Neutrophil (primary cell): ENCODE data around the gene MRM3.

Experiments used
- H3K27ac ChIP-seq: fragments of 200-600 bp; sonication (generic); 2 replicates; pipeline ENCODE4 v1.5.1; 2016; ENCODE audit warnings: mild to moderate bottlenecking, moderate library complexity
- H3K27me3 ChIP-seq: fragments of 200-600 bp; sonication (generic); 2 replicates; pipeline ENCODE4 v1.6.0; 2016; ENCODE audit warnings: mild to moderate bottlenecking
- H3K36me3 ChIP-seq: fragments of 200-600 bp; sonication (generic); 2 replicates; pipeline ENCODE4 v1.5.1; 2017
- H3K4me1 ChIP-seq, 2 experiments: fragments of 200-600 bp in 1 of 2; sonication (generic) in 1 of 2; 1 replicate in 1 of 2; 2 replicates in 1 of 2; pipeline versions ENCODE4 v1.5.1 to v1.6.1; 2013 to 2016; ENCODE audit warnings: low read depth in 1 of 2, low read length in 1 of 2, mild to moderate bottlenecking in 1 of 2, moderate library complexity in 1 of 2; ENCODE audit not compliant: control insufficient read depth in 1 of 2, insufficient read depth in 1 of 2
- H3K4me3 ChIP-seq, 2 experiments: fragments of 200-600 bp in 1 of 2; sonication (generic) in 1 of 2; 1 replicate in 1 of 2; 2 replicates in 1 of 2; pipeline ENCODE4 v1.5.1; 2013 to 2016; ENCODE audit warnings: low read depth in 1 of 2, low read length in 1 of 2, mild to moderate bottlenecking in 1 of 2, moderate library complexity in 1 of 2
- H3K9me3 ChIP-seq: fragments of 200-600 bp; sonication (generic); 2 replicates; pipeline ENCODE4 v1.5.1; 2016
- TF ChIP-seq, protein P1 (sequence below): fragments of 200-600 bp; sonication (generic); IDR thresholded peaks from 2 replicates; pipeline ENCODE4 v1.5.1; 2016; ENCODE audit warnings: antibody characterized with exemption

The MRM3 gene

DNA sequence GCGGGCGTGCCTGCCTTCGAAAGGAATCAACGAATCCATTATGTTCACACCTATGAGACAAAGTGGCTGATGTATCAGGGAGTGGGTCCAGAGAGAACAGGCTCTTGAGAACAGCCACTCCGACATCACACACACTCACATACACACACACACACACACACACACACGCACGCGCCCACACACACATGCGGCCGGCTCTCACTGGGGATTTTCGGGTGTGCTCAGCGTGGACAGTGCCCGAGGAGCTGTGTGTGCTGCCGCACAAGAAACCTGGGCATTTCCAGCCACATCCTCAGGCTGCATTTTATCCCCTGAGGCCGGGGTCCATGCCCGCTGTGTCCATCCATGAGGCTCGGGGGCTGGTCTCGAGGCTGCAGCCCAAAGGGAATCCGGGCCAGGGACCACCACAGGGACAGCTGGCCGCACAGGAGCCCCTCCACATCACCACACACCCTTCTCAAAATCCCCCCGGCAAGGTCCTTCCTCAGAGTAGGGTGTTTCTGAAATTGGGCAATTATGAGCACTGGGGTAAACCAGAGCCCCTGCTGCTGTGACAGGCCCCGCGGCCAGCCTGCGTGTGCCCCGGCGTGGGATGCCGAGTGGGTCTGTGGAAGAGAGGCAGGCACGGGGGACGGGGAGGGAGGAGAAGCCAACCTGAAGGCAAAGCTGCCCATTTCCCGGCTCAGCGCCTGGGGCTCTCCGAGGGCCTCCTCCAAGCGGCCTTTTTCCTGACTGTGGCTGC, 24.8 kb downstream of the MRM3 start:
- Histone ChIP-seq H3K27ac (no peak overlapping the region), H3K4me3 (no peak overlapping the region), H3K36me3 (no peaks in the 10 kb centered on the region), H3K9me3 (no peaks in the 10 kb centered on the region), H3K27me3 (no peaks in the 10 kb centered on the region), H3K4me1 (no peaks in the 10 kb centered on the region)
- TF ChIP-seq, protein P1, sequence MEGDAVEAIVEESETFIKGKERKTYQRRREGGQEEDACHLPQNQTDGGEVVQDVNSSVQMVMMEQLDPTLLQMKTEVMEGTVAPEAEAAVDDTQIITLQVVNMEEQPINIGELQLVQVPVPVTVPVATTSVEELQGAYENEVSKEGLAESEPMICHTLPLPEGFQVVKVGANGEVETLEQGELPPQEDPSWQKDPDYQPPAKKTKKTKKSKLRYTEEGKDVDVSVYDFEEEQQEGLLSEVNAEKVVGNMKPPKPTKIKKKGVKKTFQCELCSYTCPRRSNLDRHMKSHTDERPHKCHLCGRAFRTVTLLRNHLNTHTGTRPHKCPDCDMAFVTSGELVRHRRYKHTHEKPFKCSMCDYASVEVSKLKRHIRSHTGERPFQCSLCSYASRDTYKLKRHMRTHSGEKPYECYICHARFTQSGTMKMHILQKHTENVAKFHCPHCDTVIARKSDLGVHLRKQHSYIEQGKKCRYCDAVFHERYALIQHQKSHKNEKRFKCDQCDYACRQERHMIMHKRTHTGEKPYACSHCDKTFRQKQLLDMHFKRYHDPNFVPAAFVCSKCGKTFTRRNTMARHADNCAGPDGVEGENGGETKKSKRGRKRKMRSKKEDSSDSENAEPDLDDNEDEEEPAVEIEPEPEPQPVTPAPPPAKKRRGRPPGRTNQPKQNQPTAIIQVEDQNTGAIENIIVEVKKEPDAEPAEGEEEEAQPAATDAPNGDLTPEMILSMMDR: no peak

- no peak overlapping the region for H3K4me3 ChIP-seq
- H3K4me1 ChIP-seq: no peaks in the 10 kb centered on the region
- TF ChIP-seq, protein P1: no peak
- no peaks in the 10 kb centered on the region for H3K27me3 ChIP-seq
- no peaks in the 10 kb centered on the region for H3K9me3 ChIP-seq
- H3K36me3 ChIP-seq: no peaks in the 10 kb centered on the region
- no peak overlapping the region for H3K27ac ChIP-seq
Observed at GRCh38 chr17:807523-808294, 25.6 kb downstream of the MRM3 start.

DNA sequence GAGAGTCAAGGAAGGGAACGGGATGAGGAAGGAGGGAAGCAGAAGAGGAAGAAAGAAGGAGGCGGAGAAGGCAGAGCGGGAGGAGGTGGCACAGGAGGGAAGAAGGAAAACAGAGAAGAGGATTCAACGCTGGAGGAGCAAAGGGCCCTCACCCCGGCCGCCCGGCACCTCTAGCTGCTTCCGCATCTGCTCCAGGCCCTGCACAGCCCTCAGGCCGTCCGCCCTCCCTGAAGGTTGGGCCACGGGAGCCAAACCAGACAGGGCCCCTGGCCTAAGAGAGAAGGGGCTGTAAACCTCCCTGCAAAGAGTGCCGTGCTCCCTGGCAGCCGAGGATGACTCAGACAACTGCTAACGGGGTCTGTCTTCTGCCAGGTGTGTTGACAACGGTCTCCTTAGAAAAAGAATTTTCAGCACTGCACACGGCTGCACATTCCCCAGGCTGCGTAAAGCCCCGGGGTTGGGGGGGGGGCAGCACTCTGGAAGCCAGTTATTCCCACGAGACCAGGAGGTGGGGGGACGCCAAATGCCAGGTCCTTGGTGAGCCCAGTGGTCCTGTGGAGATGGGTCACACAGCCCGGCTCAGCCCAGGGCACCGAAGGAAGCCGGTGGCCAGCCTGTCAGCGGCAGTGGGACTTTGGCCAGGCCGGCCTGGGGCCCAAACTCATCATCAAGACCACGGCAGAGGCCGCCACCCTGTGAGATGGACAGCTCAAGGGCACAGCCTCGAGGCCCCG, 29.1 kb downstream of the MRM3 start:
- Histone ChIP-seq H3K9me3 (no peaks in the 10 kb centered on the region), H3K27ac (no peak overlapping the region), H3K4me3 (no peak overlapping the region), H3K4me1 (no peaks in the 10 kb centered on the region), H3K36me3 (no peaks in the 10 kb centered on the region), H3K27me3 (no peaks in the 10 kb centered on the region)
- TF ChIP-seq, protein P1: no peak

- no peaks in the 10 kb centered on the region for H3K36me3 ChIP-seq
- TF ChIP-seq, protein P1: no peak
Observed at GRCh38 chr17:812638-813204, 30.6 kb downstream of the MRM3 start.

GRCh38 chr17:814371-814770, 32.2 kb downstream of the MRM3 start:
- Histone ChIP-seq H3K36me3 (no peaks in the 10 kb centered on the region), H3K27me3 (no peaks in the 10 kb centered on the region), H3K27ac (no peak overlapping the region), H3K4me3 (no peak overlapping the region), H3K9me3 (no peaks in the 10 kb centered on the region), H3K4me1 (no peaks in the 10 kb centered on the region)
- TF ChIP-seq, protein P1: no peak

More at GRCh38 chr17:812638-813204, 30.6 kb downstream of the MRM3 start:
- no peak overlapping the region for H3K27ac ChIP-seq
- H3K4me1 ChIP-seq: no peaks in the 10 kb centered on the region
- no peaks in the 10 kb centered on the region for H3K27me3 ChIP-seq
- H3K4me3 ChIP-seq: no peak overlapping the region
- no peaks in the 10 kb centered on the region for H3K9me3 ChIP-seq
